COLO829 (cell line): ENCODE data around the gene SEPTIN6.
"Not testable (repeated sequence)": the region's sequence is repeated elsewhere in the genome, so short reads cannot be mapped to it uniquely, and the experiment has no call there.

Experiments
- DNase-seq: peaks from one replicate; pipeline ENCODE4 v3.0.0; 2012; ENCODE audit warnings: low spot score

SEPTIN6 gene

DNA sequence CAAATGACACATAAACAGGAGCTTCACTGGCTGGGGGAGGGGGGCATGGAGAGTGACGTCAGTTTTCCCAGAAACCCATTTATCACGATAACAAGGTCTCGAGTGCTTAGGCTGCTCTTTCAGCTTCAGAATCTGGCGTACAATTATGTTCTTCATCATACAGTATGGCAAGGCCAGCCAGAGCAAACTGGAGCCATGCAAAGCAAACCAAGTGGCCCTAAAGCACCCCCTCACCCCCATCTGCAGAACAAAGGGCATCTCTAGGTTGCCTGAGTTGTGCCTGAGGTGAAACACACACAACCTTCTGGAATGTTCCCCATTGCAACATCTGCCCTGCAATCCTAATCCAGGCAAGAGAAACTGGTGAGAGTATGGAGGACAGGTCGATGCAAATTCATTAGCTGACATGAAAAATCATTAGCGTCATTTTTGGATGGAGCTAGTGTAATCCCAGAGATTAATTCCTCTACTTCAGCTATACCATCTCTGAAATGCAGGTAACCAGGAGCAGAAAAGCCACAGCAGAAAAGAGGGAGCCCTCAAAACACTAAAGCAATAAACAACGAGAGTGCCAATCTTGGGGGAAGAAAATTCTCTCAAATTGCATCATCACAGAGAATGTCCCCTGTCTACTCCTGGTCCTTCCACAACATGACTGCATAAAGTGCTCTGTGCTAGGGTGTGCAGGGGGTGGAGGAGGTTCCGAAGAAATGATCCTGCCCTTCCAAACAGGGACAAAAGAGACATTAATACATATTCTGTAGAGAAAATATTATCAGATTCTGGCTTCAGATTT is 1.8 kb downstream of the SEPTIN6 start:
- no peak for DNase-seq

- no peak for DNase-seq
Measured at GRCh38 chrX:119688911-119689321, 4.1 kb downstream of the SEPTIN6 start.

DNA sequence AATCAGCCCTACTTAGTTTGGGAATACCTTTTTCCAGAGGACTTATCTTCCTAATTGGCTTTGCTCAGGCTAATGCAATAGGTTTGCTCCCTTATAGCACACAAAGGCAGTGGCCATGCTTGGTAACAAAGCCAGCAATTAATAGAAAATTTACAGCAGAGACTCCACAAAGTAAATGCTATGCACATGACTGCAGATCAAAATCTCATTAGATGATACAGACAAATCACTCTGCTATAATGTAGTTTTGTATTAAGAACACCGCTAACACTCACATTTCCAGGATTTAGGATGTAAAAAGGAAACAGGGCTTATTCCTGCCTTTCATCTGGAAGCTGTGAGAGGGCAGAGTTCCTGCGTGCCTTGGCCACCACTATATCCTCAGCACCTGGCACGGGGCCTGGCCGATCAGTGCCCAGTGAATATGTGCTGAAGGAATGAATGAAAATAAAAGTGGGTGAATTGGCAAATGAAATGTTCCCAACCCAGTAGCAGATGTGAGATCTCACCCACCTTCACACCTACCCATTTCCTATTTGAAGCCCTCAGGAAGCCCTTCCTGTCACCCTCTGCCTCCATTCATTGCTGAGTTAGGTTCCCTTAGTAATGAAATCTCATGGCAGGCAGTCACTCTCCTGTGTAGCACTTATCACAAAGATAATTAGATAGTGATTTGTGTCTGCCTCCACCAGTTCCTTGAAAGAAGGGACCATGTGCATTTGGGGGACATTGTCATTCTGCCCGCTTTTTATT is 5.1 kb downstream of the SEPTIN6 start:
- no peak for DNase-seq

DNA sequence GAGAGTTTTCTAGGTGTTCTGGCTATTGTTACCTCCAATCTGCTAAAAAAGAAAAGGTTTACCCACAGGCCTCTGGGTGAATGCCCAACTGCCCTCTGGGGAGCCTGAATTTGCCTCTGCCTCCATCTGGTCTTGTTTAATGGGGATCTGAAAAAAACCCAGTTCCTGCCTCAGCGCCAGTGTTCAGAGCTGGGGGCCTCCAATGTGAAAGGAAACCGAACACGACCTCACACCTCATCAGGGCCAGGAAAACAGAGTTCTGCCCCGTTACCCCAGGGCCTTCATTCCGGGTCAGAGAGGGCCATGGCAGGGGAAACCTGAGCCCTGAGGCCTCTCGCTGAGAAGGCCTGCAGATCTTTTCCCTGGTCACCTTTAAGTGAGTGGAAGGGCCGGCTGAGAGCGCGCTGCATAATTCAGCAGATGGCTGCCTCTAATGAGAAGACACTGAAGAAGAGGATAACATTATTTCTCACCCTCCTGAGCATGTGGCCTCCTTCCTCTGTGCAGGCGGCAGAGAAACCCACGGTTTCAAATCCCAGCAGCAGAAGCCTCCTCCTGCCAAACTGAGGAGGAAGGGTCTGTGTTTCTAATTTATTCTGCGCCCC is 6.8 kb downstream of the SEPTIN6 start:
- no peak for DNase-seq

DNA sequence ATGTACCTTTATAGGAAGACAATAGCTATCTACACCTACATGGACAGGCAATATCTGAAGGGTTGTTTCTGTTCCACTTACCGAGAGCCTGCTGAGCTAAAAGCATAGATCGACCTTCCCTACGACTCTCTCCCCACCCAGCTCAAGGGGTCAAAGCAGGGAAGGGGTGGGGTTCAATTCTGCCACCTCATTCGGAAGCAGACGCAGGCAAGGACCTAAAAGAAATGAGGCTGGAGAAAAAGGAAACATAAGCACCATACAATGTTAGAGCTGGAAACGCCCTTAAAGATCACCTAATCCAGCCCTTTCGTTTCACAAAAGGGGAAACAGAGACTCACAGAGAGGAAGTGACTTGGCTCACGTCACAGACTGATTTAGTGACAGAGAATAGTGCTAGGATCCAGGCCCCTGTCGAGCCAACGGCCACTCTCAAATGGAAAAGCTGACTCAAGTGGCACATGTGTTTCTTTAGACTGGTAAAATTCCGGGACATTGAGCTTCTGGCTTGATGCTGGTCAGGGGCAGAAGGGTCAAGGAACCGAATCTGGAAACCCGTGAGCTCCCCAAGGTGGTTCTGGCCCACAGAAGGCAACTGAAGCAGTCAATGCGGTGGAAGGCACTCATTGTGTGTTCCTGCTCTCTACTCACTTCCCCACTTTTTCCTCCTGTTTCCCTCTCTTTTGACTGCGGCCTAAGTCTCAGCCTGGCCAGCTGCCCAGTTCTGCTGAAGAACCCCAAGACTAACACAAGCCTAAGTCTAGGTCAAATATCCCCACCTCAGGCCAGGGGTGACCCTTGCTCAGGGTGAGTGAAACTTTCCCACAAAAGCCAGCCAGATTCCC is 7.5 kb downstream of the SEPTIN6 start:
- no peak for DNase-seq

DNA sequence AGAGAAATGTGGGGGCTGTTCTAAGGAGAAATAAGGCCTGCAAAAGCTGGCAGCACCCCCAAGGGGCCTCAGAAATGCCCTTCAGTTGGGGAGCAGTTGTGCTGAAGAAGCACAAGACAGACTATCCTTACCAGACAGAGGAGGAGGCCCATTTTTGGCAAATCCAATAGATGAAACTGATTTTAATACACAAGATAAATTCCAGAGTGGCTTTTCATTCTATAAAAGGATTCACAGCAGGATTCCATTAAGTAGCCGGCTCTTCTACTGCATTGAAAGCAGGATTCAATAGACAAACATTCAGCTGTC is 8.1 kb downstream of the SEPTIN6 start:
- no peak for DNase-seq

DNA sequence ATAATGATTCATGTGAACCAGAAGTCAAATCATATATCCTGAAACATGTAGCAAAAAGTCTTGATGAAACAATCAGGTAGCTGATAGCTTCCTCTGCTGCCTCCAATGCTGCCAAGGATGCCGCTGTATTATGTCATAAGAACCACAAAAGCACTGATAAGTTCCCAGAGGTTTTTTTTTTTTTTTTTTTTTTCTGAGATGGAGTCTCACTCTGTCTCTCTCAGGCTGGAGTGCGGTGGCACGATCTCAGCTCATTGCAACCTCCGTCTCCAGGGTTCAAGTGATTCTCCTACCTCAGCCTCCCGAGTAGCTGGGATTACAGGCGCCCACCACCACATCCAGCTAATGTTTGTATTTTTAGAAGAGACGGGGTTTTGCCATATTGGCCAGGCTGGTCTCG is 8.7 kb downstream of the SEPTIN6 start:
- not testable (repeated sequence) for DNase-seq

GRCh38 chrX:119682019-119682989 is 10.7 kb downstream of the SEPTIN6 start:
- DNase-seq, result no peak

DNA sequence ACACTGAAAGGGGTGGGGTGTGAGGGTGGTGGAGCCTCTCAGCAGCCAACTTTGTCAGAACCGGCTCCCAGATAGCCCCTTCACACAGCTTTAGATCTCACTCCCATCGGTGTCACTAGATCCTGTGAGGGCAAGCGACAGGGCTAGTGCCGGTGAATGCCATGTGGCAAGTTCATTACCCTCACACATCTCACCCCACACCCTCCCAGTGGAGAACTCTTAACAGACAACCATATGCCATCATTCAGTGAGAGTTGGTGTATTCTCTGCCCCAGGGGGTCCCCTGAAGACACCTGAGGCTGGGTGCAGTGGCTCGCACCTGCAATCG is 15.3 kb downstream of the SEPTIN6 start:
- no peak for DNase-seq

DNA sequence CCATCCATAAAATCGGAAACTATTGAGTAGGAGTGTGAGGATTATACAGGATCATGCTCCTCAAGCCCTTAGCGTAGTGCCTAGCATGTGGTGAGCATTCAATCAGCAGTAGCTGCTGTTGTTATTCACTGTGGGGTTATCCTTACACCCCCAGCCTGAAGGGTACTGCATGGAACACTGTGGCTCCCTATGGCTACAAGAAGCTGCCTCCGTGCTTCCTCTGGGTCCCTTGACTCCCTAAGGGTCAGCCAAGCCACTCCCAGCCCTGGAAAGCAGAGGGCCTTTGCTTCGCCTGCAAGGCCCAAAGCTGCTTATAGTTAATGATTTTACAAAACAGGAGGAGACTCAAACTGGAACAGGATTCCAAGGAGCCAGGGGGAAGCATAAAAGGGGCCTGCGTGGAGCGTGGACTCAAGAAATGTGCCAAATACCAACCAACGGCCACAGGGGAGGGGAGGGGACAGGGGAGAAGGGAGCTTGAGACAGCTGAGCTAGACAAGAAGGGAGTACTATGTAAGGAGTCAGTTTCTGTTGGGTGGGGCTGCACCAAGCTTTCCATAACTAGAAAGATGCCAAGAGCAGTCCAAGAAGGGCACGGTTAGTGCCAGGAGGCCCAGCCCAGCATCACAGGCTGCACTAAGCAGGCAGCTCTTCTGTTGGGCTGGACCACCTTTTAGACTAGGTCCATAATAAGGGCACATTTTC is 15.9 kb downstream of the SEPTIN6 start:
- no peak for DNase-seq

GRCh38 chrX:119673336-119673735 is 19.6 kb downstream of the SEPTIN6 start:
- no peak for DNase-seq

DNA sequence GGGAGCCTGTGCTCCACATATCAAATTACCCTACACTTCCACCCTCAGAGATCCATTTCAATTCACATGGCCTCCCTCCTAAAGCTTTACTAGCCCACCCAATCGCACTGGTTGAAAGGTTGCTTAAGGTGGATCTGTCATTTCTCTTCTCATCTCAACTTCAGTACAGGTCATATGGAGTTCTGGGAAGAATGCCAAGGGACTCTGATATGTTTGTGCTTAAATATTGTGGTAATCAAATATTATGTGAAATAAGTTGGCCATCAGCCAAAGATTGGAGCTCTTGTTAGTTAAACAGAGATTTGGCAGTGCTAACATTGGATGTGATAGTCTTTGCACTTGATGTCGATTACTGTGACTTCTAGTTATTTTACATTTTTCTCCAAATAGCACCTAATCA is 20.5 kb downstream of the SEPTIN6 start:
- DNase-seq, result no peak

- no peak for DNase-seq
Measured at GRCh38 chrX:119669424-119670037, 23.4 kb downstream of the SEPTIN6 start.

GRCh38 chrX:119667111-119667878 is 25.7 kb downstream of the SEPTIN6 start:
- DNase-seq, result peak; percentile 28

GRCh38 chrX:119664877-119665276 is 28.1 kb downstream of the SEPTIN6 start:
- not testable (repeated sequence) for DNase-seq

GRCh38 chrX:119661486-119661885 is 31.5 kb downstream of the SEPTIN6 start:
- DNase-seq, result no peak

DNA sequence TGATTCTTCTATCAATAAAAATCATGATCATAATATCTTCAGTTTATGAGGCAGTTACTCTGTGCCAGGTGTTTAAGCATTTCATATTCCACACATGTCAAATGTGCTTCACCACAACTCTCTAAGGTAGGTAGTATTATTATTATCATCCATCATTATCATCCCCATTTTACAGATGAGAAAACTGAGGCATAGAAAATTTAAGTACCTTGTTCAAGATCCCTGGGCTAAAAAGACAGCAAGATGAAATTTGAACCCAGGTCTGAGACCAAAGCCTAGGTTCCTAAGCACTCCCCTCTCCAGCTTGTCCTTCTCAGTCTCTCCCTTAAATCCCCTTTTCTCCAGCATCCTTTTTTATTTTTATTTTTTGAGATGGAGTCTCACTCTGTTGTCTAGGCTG is 33.4 kb downstream of the SEPTIN6 start:
- no peak for DNase-seq

- peak; percentile 47 for DNase-seq
Measured at GRCh38 chrX:119655125-119655524, 37.8 kb downstream of the SEPTIN6 start.

GRCh38 chrX:119654112-119654531 is 38.8 kb downstream of the SEPTIN6 start:
- no peak for DNase-seq
